GM21367 (cell line): ENCODE measurements around the gene DNAH11.
"Not testable (repeated sequence)": the region's sequence is repeated elsewhere in the genome, so short reads cannot be mapped to it uniquely, and the experiment has no call there.

Experiments
- ATAC-seq: cut with Tn5 transposase; IDR thresholded peaks from one replicate; pipeline ENCODE4 v1.9.1; 2021; ENCODE audit not compliant: unreplicated experiment

The DNAH11 gene, protein sequence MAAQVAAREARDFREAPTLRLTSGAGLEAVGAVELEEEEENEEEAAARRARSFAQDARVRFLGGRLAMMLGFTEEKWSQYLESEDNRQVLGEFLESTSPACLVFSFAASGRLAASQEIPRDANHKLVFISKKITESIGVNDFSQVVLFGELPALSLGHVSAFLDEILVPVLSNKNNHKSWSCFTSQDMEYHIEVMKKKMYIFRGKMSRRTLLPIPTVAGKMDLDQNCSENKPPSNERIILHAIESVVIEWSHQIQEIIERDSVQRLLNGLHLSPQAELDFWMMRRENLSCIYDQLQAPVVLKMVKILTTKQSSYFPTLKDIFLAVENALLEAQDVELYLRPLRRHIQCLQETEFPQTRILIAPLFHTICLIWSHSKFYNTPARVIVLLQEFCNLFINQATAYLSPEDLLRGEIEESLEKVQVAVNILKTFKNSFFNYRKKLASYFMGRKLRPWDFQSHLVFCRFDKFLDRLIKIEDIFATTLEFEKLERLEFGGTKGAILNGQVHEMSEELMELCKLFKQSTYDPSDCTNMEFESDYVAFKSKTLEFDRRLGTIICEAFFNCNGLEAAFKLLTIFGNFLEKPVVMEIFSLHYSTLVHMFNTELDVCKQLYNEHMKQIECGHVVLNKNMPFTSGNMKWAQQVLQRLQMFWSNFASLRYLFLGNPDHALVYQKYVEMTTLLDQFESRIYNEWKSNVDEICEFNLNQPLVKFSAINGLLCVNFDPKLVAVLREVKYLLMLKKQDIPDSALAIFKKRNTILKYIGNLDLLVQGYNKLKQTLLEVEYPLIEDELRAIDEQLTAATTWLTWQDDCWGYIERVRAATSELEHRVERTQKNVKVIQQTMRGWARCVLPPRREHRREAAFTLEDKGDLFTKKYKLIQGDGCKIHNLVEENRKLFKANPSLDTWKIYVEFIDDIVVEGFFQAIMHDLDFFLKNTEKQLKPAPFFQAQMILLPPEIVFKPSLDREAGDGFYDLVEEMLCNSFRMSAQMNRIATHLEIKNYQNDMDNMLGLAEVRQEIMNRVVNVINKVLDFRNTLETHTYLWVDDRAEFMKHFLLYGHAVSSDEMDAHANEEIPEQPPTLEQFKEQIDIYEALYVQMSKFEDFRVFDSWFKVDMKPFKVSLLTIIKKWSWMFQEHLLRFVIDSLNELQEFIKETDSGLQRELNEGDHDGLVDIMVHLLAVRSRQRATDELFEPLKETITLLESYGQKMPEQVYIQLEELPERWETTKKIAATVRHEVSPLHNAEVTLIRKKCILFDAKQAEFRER (N-terminal part only)

DNA sequence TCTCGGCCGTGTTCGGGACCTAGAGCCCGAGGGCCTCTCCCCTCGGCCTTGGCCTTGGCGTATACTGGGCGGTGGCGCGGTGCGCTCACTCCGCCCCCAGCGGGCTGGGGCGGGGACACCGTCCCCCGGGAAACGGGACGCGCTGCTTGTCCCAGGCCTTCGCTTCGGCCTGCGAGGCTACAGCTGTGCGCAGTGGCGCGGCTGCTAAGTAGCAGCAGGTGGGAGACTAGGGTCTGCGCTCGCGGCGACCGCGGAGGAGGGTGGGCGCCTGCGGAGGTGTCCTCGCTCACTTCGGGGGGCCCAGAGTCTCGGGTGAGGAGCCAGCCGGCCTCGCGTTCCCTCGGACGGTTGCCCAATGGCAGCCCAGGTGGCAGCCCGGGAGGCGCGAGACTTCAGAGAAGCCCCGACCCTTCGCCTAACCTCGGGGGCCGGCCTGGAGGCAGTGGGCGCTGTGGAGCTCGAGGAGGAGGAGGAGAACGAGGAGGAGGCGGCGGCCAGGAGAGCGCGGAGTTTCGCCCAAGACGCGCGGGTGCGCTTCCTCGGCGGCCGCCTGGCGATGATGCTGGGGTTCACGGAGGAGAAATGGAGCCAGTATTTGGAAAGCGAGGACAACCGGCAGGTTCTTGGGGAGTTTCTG lies at the start of gene DNAH11:
Gene DNAH11, plus strand, starts transcription at position 149 of the 637 bp plus-strand sequence. Its CDS starts 207 bp downstream, at position 356.
- peak; percentile 87 for ATAC-seq

- ATAC-seq = no peak
These were observed 47.1 kb upstream of the DNAH11 start for GRCh38 chr7:21495731-21496130.

GRCh38 chr7:21497072-21497471 lies 45.8 kb upstream of the DNAH11 start:
- no peak for ATAC-seq

DNA sequence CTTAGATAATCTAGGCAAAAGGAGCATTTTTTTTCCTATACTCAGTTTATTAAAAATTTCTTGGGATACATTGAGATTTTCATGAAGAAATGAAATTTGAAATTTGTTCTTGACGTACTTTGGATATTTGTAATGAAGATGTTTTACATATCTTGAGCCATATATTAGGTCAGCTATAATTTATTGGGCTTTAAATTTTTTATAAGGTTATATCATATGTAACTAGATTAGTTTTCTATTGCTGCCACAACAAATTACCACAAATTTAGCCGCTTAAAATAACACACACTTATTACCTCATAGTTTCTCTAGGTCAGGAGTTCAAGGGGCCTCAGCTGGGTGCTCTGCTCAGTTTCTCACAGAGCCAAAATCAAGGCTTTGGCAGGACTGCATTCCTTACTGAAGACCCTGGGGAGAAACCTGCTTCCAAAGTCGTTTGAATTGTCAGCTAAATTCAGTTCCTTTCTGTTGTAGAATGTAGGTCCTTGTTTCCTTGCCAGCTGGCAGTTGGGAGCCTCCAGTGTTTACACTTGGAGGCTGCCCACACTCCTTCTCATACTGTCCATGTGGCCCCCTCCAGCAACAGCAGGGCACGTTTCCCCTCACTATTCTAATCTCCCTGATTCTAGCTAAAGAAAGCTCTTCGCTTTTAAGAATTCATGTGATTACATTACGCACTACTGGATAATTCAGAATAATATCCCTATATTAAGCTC lies 42.6 kb upstream of the DNAH11 start:
- ATAC-seq = no peak

- ATAC-seq = no peak
These were observed 38.8 kb upstream of the DNAH11 start for GRCh38 chr7:21504021-21504420.

DNA sequence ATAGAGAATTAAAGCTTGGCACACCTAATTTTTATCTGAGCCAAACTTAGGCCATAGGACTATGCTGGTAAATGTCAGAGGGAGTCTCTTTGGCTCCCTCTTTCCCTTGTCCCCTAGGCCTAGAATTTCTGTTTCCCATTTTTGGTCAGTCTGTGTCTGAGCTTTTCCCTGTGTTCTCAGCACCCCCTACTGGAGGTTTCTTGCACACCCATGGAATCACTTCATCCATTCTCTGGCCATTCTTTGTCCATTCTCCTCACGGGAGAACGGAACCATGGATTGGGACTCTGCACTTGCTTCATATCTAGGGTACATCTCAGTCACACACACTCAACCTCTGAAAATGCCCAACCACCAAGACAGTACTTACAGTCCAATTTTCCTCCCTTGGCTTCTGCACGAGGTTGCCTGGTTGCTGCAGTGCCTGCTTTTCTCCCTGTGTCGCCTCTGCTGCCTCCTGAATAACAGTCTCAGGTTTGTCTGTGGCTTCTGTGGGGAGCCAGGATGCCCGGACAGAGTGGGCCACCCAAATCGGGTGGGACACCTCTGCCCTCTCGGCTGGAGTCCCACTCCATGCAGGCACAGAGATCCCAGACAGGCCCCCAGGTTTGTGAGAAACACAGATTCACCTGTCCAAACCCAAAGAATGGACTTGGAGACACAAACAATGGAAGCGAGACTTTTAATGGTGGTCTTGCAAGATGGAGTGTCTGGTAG lies 35.1 kb upstream of the DNAH11 start:
- no peak for ATAC-seq

DNA sequence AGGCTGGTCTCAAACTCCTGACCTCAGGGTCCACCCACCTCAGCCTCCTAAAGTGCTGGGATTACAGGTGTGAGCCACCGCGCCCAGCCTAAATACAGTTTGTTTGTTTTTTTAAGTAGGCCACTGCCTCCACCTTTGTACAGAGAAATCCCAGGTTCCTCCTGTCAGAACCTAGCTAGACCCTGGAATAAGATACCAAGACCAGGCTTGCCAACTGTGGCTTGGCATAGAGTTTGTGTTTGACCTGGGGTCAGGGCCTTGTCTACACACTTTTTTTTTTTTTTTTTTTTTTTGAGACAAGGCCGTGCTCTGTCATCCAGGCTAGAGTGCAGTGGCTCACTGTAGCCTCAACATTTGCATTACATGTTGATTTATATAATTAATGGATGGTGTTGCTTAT lies 34.3 kb upstream of the DNAH11 start:
- ATAC-seq = no peak

DNA sequence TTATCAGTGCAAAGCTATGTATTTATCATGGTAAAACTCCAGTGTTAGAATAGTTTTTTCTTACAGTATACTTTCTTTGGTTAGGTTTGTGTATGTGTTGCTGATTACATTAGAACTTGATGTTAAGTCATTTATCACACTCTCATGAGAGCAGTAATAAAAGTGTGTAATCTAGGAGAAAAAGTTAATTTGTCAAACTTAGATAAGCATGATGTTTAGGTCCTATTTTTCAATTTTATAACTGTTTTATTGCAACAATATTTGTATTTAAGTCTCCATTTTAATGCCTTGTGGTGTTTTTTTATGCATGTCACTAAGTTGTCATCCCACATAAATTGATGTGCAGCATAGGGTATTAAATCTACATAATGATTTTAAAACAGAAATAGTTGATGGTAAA lies 28.8 kb upstream of the DNAH11 start:
- ATAC-seq = no peak

DNA sequence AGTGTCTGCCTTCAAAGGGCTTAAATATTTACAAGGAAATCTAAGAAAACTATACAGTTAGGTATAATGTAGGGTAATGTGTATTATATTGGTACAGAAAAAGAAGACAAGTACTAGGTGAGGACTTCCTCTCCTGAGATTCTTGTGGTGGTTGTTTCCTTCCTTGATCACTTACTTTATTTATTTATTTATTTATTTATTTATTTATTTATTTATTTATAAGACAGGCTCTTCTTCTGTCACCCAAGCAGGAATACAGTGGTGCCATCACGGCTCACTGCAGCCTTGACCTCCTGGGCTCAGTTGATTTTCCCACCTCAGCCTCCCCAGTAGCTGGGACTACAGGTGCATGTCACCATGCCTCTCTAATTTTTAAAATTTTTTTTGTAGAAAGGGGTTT lies 18.2 kb upstream of the DNAH11 start:
- ATAC-seq = no peak

DNA sequence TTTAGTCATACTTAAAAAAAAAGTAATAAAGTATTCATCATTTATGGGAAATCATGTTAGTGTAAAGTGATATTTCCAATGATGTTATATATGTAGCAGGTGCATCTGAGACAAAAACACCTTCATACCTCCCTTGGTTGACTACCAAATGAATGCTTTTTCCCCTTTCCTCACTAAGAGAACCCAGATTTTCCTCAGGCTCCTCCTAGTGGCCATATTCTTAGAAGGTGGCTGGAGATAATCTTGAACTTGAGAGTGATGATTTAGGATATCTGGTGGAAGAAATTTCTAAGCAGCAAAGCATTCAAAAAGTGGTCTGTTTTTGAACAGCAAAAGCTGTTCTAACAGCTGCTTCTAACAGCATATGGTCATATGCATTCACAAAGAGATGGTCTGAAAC lies 16.8 kb upstream of the DNAH11 start:
- ATAC-seq = no peak

DNA sequence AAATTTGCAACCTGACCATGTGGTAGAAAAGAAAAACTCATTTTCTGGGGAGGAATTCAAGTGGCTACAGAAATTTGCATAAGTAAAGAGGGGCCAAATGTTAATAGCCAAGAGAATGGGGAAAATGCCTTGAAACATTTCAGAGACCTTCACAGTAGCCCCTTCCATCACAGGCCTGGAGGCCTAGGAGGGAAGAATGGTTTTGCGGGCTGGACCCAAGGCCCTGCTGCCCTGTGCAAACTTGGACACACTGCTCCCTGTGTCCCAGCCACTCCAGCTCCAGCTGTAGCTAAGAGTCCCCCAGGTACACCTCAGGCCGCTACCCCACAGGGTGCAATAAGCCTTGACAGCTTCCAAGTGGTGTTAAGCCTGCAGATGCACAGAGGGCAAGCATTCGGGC lies 16.4 kb upstream of the DNAH11 start:
- no peak for ATAC-seq

- ATAC-seq = not testable (repeated sequence)
These were observed 10.4 kb upstream of the DNAH11 start for GRCh38 chr7:21532485-21532884.

GRCh38 chr7:21533646-21534045 lies 9.2 kb upstream of the DNAH11 start:
- not testable (repeated sequence) for ATAC-seq

DNA sequence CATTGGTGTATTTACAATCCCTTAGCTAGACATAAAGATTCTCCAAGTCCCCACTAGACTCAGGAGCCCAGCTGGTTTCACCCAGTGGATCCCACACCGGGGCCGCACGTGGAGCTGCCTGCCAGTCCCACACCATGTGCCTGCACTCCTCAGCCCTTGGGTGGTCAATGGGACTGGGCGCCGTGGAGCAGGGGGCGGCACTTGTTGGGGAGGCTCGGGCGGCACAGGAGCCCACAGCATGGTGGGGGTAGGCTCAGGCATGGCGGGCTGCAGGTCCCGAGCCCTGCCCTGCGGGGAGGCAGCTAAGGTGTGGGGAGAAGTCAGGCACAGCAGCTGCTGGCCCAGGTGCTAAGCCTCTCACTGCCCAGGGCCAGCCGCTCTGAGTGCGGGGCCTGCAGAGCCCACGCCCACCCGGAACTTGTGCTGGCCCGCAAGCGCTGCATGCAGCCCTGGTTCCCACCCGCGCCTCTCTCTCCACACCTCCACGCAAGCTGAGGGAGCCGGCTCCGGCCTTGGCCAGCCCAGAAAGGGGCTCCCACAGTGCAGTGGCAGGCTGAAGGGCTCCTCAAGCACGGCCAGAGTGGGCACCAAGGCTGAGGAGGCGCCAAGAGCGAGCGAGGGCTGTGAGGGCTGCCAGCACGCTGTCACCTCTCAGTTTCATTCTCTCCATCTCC lies 6.3 kb upstream of the DNAH11 start:
- ATAC-seq = not testable (repeated sequence)

DNA sequence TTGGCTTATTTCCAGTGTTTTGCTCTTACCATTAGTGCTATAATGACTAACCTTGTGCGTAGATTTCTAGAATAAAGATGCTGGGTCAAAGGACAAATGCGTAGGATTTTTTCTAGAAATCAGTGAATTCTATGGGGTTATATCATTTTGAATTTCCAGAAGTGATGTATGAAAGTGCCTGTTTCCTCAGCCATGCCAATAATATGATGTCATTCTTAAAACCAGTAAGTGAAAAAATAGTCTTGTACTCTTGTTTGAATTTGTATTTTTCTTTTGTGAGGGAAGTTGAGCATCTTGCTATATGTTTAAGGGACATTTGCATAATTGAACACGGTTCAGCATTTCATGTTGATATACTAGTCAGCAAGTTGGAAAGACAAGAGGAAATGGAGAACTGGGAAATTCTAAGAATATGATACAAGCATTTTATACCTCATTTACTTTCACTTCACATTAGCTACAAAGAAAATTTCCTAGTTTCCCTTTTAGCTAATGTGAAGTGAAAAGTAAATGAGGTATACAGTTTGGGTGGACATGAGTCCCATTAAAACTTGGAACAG lies 3.8 kb upstream of the DNAH11 start:
- no peak for ATAC-seq

- ATAC-seq = no peak
These were observed 876 bp downstream of the DNAH11 start for GRCh38 chr7:21543528-21544302.

- ATAC-seq = no peak
These were observed 1.4 kb downstream of the DNAH11 start for GRCh38 chr7:21544303-21544656.

GRCh38 chr7:21544715-21545114 lies 1.9 kb downstream of the DNAH11 start:
- no peak for ATAC-seq
